ENCODE data around the gene BANK1. TPM values are rescaled to one million over a fixed set of nuclear protein-coding genes. Genes with fewer than 3 reads are reported as not detected.

BANK1 gene
- total RNA-seq, 4 donors from 2014 or later = 3.2 to 7.7 (median 6.9) TPM

- DNase-seq (ENCODE audit: low spot score) (no peak), ATAC-seq (ENCODE audit: low FRiP score) (no peak)
Measured at GRCh38 chr4:101774807-101775206, 15.7 kb upstream of the BANK1 start.

GRCh38 chr4:101777431-101777830 lies 13.1 kb upstream of the BANK1 start:
- no peak for ATAC-seq (ENCODE audit: low FRiP score)
- DNase-seq (ENCODE audit: low spot score) = no peak
- no peak for TF ChIP-seq CTCF (IDR thresholded peaks at IDR 0.05)

More at GRCh38 chr4:101774807-101775206, 15.7 kb upstream of the BANK1 start:
- no peak for TF ChIP-seq CTCF (IDR thresholded peaks at IDR 0.05)

GRCh38 chr4:101780284-101780683 lies 10.2 kb upstream of the BANK1 start:
- DNase-seq (ENCODE audit: low spot score) = no peak
- TF ChIP-seq CTCF (IDR thresholded peaks at IDR 0.05) = no peak
- ATAC-seq (ENCODE audit: low FRiP score) = no peak

- TF ChIP-seq CTCF (IDR thresholded peaks at IDR 0.05) = no peak
- ATAC-seq (ENCODE audit: low FRiP score) (no peak), DNase-seq (ENCODE audit: low spot score) (no peak)
Measured at GRCh38 chr4:101782546-101782945, 8.0 kb upstream of the BANK1 start.

GRCh38 chr4:101784957-101785356 lies 5.6 kb upstream of the BANK1 start:
- TF ChIP-seq CTCF (IDR thresholded peaks at IDR 0.05) = no peak
- ATAC-seq (ENCODE audit: low FRiP score) = no peak
- DNase-seq (ENCODE audit: low spot score) = no peak

- no peak for TF ChIP-seq CTCF (IDR thresholded peaks at IDR 0.05)
- no peak for ATAC-seq (ENCODE audit: low FRiP score)
- no peak for DNase-seq (ENCODE audit: low spot score)
Measured at GRCh38 chr4:101785486-101785885, 5.0 kb upstream of the BANK1 start.

- ATAC-seq (ENCODE audit: low FRiP score) (no peak), DNase-seq (ENCODE audit: low spot score) (no peak)
- no peak for TF ChIP-seq CTCF (IDR thresholded peaks at IDR 0.05)
Measured at GRCh38 chr4:101787701-101788316, 2.7 kb upstream of the BANK1 start.

Data from omental fat pad (tissue), 4 donors.